ENCODE measurements around the gene P2RX1. TPM values are rescaled to one million over a fixed set of nuclear protein-coding genes. Genes with fewer than 3 reads are reported as not detected.

P2RX1 gene
- total and polyA plus RNA-seq, 2 experiments from 2014 or later, result 0.31 to 2.2 TPM

DNA sequence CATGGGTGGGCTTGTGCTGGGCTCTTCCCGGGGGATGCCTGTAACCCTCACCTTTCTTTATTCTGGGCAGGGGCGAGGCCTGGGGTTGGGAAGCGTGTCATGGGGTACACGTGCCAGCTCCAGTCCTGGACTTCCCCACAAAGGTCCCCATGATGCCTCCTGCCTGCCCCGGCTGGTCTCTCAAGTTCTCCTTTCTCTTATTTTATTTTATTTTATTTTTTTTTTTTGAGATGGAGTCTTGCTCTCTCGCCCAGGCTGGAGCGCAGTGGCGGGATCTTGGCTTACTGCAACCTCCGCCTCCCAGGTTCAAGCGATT lies 39.4 kb upstream of the P2RX1 start:
- ATAC-seq, result no peak
- H3K27me3 ChIP-seq (ENCODE audit: insufficient read depth), result no peaks in the 10 kb centered on the region
- no peak overlapping the region for H3K27ac Mint-ChIP-seq

More for the DNA sequence above, 39.4 kb upstream of the P2RX1 start:
- no peaks in the 10 kb centered on the region for H3K9me3 Mint-ChIP-seq
- Histone ChIP-seq H3K27ac (ENCODE audit: low read depth) (no peak overlapping the region), H3F3A (replicated peaks; ENCODE audit: low read depth) (peaks cover 14% of the 10 kb centered on the region; the same call in 1 of the 2 replicates), H4K20me1 (replicated peaks; ENCODE audit: insufficient read depth) (peaks cover 4% of the 10 kb centered on the region; the same call in 1 of the 2 replicates), H3K36me3 (ENCODE audit: insufficient read depth) (no peaks in the 10 kb centered on the region), H3K4me3 (no peak overlapping the region), H3K4me2 (no peak overlapping the region), H3K79me2 (replicated peaks; ENCODE audit: insufficient read depth) (peaks cover 5% of the 10 kb centered on the region; the same call in 1 of the 2 replicates), H2AFZ (no peak overlapping the region), H3K4me1 (ENCODE audit: insufficient read depth) (peaks cover 38% of the 10 kb centered on the region), H3K9me2 (ENCODE audit: insufficient read depth) (no peaks in the 10 kb centered on the region)
- peaks cover 22% of the 10 kb centered on the region for H3K27me3 Mint-ChIP-seq (ENCODE audit: insufficient read depth, low read depth, poor library complexity)
- H3K4me1 Mint-ChIP-seq, result peaks cover 49% of the 10 kb centered on the region
- no peaks in the 10 kb centered on the region for H3K36me3 Mint-ChIP-seq (ENCODE audit: low read depth)
- no peak overlapping the region for H3K4me3 Mint-ChIP-seq
- no peak for DNase-seq (ENCODE audit: low spot score)
- TF ChIP-seq POLR2AphosphoS5 (IDR thresholded peaks at IDR 0.05; ENCODE audit: low read depth) (no peak), JUNB (IDR thresholded peaks at IDR 0.05; ENCODE audit: unreplicated experiment) (no peak), STAT1 (IDR thresholded peaks at IDR 0.05; ENCODE audit: unreplicated experiment) (no peak), EZH2 (IDR thresholded peaks at IDR 0.05; ENCODE audit: low read depth, unreplicated experiment) (no peak), ZNF331 (CRISPR knock-in tag; IDR thresholded peaks at IDR 0.05; ENCODE audit: low read depth) (no peak), CREB1 (CRISPR knock-in tag; IDR thresholded peaks at IDR 0.05; ENCODE audit: low read depth) (no peak), CTCF (conservative IDR thresholded peaks at IDR 0.05; ENCODE audit: low read depth in 2 of 2) (no peak), ETS1 (IDR thresholded peaks at IDR 0.05) (no peak), EZH2phosphoT487 (IDR thresholded peaks at IDR 0.05; ENCODE audit: unreplicated experiment) (no peak), NANOG (IDR thresholded peaks at IDR 0.05; ENCODE audit: borderline replicate concordance) (no peak), ZNF114 (CRISPR knock-in tag; IDR thresholded peaks at IDR 0.05) (no peak)
- TF ChIP-seq, protein P1, sequence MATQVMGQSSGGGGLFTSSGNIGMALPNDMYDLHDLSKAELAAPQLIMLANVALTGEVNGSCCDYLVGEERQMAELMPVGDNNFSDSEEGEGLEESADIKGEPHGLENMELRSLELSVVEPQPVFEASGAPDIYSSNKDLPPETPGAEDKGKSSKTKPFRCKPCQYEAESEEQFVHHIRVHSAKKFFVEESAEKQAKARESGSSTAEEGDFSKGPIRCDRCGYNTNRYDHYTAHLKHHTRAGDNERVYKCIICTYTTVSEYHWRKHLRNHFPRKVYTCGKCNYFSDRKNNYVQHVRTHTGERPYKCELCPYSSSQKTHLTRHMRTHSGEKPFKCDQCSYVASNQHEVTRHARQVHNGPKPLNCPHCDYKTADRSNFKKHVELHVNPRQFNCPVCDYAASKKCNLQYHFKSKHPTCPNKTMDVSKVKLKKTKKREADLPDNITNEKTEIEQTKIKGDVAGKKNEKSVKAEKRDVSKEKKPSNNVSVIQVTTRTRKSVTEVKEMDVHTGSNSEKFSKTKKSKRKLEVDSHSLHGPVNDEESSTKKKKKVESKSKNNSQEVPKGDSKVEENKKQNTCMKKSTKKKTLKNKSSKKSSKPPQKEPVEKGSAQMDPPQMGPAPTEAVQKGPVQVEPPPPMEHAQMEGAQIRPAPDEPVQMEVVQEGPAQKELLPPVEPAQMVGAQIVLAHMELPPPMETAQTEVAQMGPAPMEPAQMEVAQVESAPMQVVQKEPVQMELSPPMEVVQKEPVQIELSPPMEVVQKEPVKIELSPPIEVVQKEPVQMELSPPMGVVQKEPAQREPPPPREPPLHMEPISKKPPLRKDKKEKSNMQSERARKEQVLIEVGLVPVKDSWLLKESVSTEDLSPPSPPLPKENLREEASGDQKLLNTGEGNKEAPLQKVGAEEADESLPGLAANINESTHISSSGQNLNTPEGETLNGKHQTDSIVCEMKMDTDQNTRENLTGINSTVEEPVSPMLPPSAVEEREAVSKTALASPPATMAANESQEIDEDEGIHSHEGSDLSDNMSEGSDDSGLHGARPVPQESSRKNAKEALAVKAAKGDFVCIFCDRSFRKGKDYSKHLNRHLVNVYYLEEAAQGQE (IDR thresholded peaks at IDR 0.05; ENCODE audit: unreplicated experiment), result no peak
- TF ChIP-seq, protein P2, sequence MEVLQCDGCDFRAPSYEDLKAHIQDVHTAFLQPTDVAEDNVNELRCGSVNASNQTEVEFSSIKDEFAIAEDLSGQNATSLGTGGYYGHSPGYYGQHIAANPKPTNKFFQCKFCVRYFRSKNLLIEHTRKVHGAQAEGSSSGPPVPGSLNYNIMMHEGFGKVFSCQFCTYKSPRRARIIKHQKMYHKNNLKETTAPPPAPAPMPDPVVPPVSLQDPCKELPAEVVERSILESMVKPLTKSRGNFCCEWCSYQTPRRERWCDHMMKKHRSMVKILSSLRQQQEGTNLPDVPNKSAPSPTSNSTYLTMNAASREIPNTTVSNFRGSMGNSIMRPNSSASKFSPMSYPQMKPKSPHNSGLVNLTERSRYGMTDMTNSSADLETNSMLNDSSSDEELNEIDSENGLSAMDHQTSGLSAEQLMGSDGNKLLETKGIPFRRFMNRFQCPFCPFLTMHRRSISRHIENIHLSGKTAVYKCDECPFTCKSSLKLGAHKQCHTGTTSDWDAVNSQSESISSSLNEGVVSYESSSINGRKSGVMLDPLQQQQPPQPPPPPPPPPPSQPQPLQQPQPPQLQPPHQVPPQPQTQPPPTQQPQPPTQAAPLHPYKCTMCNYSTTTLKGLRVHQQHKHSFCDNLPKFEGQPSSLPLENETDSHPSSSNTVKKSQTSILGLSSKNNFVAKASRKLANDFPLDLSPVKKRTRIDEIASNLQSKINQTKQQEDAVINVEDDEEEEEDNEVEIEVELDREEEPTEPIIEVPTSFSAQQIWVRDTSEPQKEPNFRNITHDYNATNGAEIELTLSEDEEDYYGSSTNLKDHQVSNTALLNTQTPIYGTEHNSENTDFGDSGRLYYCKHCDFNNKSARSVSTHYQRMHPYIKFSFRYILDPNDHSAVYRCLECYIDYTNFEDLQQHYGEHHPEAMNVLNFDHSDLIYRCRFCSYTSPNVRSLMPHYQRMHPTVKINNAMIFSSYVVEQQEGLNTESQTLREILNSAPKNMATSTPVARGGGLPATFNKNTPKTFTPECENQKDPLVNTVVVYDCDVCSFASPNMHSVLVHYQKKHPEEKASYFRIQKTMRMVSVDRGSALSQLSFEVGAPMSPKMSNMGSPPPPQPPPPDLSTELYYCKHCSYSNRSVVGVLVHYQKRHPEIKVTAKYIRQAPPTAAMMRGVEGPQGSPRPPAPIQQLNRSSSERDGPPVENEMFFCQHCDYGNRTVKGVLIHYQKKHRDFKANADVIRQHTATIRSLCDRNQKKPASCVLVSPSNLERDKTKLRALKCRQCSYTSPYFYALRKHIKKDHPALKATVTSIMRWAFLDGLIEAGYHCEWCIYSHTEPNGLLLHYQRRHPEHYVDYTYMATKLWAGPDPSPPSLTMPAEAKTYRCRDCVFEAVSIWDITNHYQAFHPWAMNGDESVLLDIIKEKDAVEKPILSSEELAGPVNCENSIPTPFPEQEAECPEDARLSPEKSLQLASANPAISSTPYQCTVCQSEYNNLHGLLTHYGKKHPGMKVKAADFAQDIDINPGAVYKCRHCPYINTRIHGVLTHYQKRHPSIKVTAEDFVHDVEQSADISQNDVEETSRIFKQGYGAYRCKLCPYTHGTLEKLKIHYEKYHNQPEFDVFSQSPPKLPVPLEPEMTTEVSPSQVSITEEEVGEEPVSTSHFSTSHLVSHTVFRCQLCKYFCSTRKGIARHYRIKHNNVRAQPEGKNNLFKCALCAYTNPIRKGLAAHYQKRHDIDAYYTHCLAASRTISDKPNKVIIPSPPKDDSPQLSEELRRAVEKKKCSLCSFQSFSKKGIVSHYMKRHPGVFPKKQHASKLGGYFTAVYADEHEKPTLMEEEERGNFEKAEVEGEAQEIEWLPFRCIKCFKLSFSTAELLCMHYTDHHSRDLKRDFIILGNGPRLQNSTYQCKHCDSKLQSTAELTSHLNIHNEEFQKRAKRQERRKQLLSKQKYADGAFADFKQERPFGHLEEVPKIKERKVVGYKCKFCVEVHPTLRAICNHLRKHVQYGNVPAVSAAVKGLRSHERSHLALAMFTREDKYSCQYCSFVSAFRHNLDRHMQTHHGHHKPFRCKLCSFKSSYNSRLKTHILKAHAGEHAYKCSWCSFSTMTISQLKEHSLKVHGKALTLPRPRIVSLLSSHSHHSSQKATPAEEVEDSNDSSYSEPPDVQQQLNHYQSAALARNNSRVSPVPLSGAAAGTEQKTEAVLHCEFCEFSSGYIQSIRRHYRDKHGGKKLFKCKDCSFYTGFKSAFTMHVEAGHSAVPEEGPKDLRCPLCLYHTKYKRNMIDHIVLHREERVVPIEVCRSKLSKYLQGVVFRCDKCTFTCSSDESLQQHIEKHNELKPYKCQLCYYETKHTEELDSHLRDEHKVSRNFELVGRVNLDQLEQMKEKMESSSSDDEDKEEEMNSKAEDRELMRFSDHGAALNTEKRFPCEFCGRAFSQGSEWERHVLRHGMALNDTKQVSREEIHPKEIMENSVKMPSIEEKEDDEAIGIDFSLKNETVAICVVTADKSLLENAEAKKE (CRISPR knock-in tag; IDR thresholded peaks at IDR 0.05), result no peak
